Parathyroid adenoma (tissue), 2 donors: ENCODE data around the gene RIMS1.

Source experiments
- H2AFZ ChIP-seq: fragments of 300-600 bp; sonication (generic); one replicate; pipeline ENCODE4 v1.7.0; 2017; ENCODE audit warnings: antibody characterized with exemption, mild to moderate bottlenecking
- H3K27ac ChIP-seq: fragments of 300-600 bp; sonication (generic); one replicate; pipeline ENCODE4 v1.7.0; 2017
- H3K27me3 ChIP-seq: fragments of 300-600 bp; sonication (generic); one replicate; pipeline ENCODE4 v1.7.0; 2017; ENCODE audit warnings: low read length; ENCODE audit not compliant: control insufficient read depth, insufficient read depth
- H3K36me3 ChIP-seq: fragments of 300-600 bp; sonication (generic); one replicate; pipeline ENCODE4 v1.7.0; 2017; ENCODE audit warnings: low read length; ENCODE audit not compliant: control insufficient read depth, insufficient read depth
- H3K4me1 ChIP-seq: fragments of 300-600 bp; sonication (generic); one replicate; pipeline ENCODE4 v1.7.0; 2017; ENCODE audit warnings: control low read depth
- H3K4me2 ChIP-seq: fragments of 300-600 bp; sonication (generic); one replicate; pipeline ENCODE4 v1.7.0; 2017; ENCODE audit warnings: low read length
- H3K4me3 ChIP-seq: fragments of 300-600 bp; sonication (generic); one replicate; pipeline ENCODE4 v1.7.0; 2017; ENCODE audit warnings: low read depth, low read length
- H3K79me2 ChIP-seq: fragments of 300-600 bp; sonication (generic); one replicate; pipeline ENCODE4 v1.7.0; 2017; ENCODE audit warnings: control low read depth
- H3K9ac ChIP-seq: fragments of 300-600 bp; sonication (generic); one replicate; pipeline ENCODE4 v1.7.0; 2017; ENCODE audit warnings: mild to moderate bottlenecking
- H3K9me3 ChIP-seq: fragments of 300-600 bp; sonication (generic); one replicate; pipeline ENCODE4 v1.7.0; 2017; ENCODE audit warnings: low read length; ENCODE audit not compliant: control insufficient read depth
- TF ChIP-seq, protein P1 (sequence below): fragments of 300-600 bp; sonication (generic); IDR thresholded peaks from one replicate; pipeline ENCODE4 v1.7.0; 2017; ENCODE audit warnings: antibody characterized with exemption, mild to moderate bottlenecking
- donor health status: primary hyperparathyroidism.

Gene RIMS1

DNA sequence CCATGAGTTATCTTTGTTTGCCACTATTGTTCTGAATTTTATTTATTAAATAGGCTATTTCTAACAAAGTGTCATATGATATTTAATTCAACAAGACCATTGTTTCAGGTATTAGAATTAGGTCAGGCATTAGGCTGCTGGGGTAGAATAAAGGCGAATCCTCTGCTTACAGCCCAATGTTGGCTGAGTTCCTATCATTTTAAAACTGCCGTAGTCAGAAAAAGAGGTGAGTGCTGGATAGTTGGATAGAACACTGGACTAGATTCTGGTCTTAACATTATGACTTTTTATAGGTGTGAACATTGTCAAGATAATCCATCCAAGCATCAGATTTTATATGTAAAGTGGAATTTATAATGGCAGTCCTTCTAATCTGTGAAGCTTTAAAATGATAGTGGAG lies 6.3 kb downstream of the RIMS1 start:
- Histone ChIP-seq H3K27ac (no peak overlapping the region), H3K79me2 (no peaks in the 10 kb centered on the region), H3K4me2 (no peak overlapping the region), H3K9me3 (no peaks in the 10 kb centered on the region), H2AFZ (no peak overlapping the region), H3K4me3 (no peak overlapping the region), H3K36me3 (no peaks in the 10 kb centered on the region), H3K27me3 (no peaks in the 10 kb centered on the region), H3K9ac (no peak overlapping the region), H3K4me1 (no peaks in the 10 kb centered on the region)
- TF ChIP-seq, protein P1, sequence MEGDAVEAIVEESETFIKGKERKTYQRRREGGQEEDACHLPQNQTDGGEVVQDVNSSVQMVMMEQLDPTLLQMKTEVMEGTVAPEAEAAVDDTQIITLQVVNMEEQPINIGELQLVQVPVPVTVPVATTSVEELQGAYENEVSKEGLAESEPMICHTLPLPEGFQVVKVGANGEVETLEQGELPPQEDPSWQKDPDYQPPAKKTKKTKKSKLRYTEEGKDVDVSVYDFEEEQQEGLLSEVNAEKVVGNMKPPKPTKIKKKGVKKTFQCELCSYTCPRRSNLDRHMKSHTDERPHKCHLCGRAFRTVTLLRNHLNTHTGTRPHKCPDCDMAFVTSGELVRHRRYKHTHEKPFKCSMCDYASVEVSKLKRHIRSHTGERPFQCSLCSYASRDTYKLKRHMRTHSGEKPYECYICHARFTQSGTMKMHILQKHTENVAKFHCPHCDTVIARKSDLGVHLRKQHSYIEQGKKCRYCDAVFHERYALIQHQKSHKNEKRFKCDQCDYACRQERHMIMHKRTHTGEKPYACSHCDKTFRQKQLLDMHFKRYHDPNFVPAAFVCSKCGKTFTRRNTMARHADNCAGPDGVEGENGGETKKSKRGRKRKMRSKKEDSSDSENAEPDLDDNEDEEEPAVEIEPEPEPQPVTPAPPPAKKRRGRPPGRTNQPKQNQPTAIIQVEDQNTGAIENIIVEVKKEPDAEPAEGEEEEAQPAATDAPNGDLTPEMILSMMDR, result no peak

DNA sequence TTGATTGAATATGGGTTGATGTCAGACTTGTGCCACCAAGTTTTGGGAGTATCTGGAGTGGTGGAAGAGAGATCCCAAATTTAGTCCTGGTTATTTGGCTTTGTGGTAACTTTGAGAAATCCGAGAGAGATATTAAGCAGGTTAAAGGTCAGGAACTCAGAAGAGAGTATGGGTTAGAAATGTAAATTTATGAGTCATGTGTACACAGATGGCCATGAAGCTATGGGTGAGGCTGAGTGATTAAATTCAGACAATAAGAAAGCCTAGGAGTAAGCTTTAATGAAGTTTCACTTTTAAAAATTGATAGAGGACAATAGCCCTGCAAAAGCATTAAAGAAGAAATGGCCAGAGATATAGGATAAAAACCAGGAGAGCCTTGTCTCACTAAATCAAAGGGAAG lies 14.3 kb downstream of the RIMS1 start:
- Histone ChIP-seq H3K36me3 (no peaks in the 10 kb centered on the region), H3K4me3 (no peak overlapping the region), H3K4me1 (no peaks in the 10 kb centered on the region), H3K27ac (no peak overlapping the region), H3K4me2 (no peak overlapping the region), H3K27me3 (no peaks in the 10 kb centered on the region), H3K79me2 (no peaks in the 10 kb centered on the region), H2AFZ (no peak overlapping the region), H3K9ac (no peak overlapping the region), H3K9me3 (no peaks in the 10 kb centered on the region)
- TF ChIP-seq, protein P1, result no peak

DNA sequence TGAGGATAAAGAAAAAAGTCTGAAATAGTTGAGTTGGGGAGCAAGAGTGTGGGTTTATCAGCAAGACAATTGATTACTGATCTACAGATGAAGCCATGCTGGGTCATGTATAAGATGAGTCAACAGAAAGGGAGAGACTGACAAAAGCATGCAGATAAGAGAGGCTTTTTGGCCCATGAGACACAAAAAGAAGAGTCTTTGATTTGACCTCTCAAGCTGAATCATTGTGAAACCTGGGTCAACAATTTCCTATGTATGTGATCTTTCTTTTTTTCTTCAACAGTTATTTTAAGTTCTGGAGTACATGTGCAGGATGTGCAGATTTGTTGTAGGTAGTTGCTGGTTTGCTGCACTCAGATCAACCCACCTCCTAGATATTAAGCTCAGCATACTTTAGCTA lies 15.9 kb downstream of the RIMS1 start:
- H3K27me3 ChIP-seq, result no peaks in the 10 kb centered on the region
- H2AFZ ChIP-seq, result no peak overlapping the region
- no peak overlapping the region for H3K4me3 ChIP-seq
- H3K27ac ChIP-seq, result no peak overlapping the region
- H3K79me2 ChIP-seq, result no peaks in the 10 kb centered on the region
- no peaks in the 10 kb centered on the region for H3K4me1 ChIP-seq
- no peaks in the 10 kb centered on the region for H3K9me3 ChIP-seq
- no peak overlapping the region for H3K4me2 ChIP-seq
- TF ChIP-seq, protein P1, result no peak
- H3K36me3 ChIP-seq, result no peaks in the 10 kb centered on the region
- H3K9ac ChIP-seq, result no peak overlapping the region

DNA sequence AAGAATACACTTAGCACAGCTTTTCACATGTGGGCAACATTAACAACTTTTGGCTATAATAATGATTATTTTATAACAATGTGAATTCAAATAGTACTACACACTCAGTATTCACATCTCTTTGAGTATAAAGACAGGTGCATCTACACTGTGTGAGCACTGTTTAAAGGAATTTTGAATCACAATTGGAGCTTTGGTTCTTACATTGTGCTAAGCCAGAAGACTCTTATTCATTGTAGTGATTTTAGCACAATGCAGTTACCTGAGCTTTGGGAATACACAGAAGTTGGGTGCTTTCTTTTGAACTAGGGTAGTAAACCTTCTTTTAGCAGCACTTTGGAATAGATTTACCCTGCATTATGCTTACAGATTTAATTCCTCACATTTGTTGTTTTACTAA lies 20.5 kb downstream of the RIMS1 start:
- H2AFZ ChIP-seq, result no peak overlapping the region
- H3K9me3 ChIP-seq, result no peaks in the 10 kb centered on the region
- H3K27ac ChIP-seq, result no peak overlapping the region

DNA sequence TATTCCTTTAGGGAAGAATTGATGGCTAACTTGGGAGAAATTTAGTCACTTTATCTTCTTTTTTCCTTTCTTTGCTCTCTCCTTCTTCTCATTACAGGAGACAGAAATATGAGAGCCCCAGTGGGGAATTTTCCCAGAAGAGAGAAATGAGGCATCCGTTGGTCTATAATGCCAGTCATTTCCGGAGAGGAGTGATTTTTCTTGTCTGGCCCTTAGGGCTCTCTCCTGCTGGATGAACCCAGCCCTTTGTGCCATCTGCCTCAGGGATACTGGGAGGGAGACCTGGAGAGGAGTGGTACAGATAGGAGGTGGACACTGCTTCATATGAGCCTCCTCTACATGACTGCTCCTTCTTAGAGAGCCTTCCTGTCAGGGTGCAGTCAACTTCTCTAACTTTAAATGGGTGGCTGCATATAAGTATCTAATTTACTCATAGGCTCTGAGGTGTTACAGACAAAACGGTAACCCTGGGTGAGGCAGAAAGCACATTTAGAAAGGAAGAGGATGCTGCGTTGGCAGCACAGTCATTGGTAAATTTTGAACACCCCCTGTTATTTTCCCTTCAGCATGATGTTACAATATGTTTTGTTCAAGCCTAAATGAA lies 21.9 kb downstream of the RIMS1 start:
- no peak overlapping the region for H3K9ac ChIP-seq

More for the DNA sequence above, 20.5 kb downstream of the RIMS1 start:
- H3K79me2 ChIP-seq, result no peaks in the 10 kb centered on the region
- TF ChIP-seq, protein P1, result no peak
- no peak overlapping the region for H3K4me2 ChIP-seq
- H3K9ac ChIP-seq, result no peak overlapping the region
- no peaks in the 10 kb centered on the region for H3K27me3 ChIP-seq
- H3K4me1 ChIP-seq, result no peaks in the 10 kb centered on the region
- H3K4me3 ChIP-seq, result no peak overlapping the region
- no peaks in the 10 kb centered on the region for H3K36me3 ChIP-seq

More for the DNA sequence above, 21.9 kb downstream of the RIMS1 start:
- Histone ChIP-seq H3K9me3 (no peaks in the 10 kb centered on the region), H3K27me3 (no peaks in the 10 kb centered on the region), H3K4me2 (no peak overlapping the region), H3K27ac (no peak overlapping the region), H3K4me3 (no peak overlapping the region), H3K79me2 (no peaks in the 10 kb centered on the region), H3K36me3 (no peaks in the 10 kb centered on the region), H3K4me1 (no peaks in the 10 kb centered on the region), H2AFZ (no peak overlapping the region)
- TF ChIP-seq, protein P1, result no peak
